Skeletal muscle satellite cell (primary cell): Measurements from ENCODE around the gene GLRX2.
A peak's percentile ranks its signal among the peaks of the same experiment; 100 is the strongest.
"Not testable (repeated sequence)": the region's sequence is repeated elsewhere in the genome, so short reads cannot be mapped to it uniquely, and the experiment has no call there.

ENCODE experiments used
- H3K27me3 ChIP-seq: 2 replicates; pipeline ENCODE4 v1.7.0; 2013; ENCODE audit warnings: low read length; ENCODE audit not compliant: control insufficient read depth, insufficient read depth
- H3K36me3 ChIP-seq: 2 replicates; pipeline ENCODE4 v1.7.0; 2013; ENCODE audit warnings: mild to moderate bottlenecking, control low read depth, low read length; ENCODE audit not compliant: insufficient read depth
- H3K4me1 ChIP-seq: 2 replicates; pipeline ENCODE4 v1.7.0; 2013; ENCODE audit warnings: low read length; ENCODE audit not compliant: control insufficient read depth, insufficient read depth
- H3K4me2 ChIP-seq: 2 replicates; pipeline ENCODE4 v1.7.0; 2013; ENCODE audit warnings: mild to moderate bottlenecking, low read length
- H3K4me3 ChIP-seq: 2 replicates; pipeline ENCODE4 v1.7.0; 2013; ENCODE audit warnings: low read length
- H3K9ac ChIP-seq: 2 replicates; pipeline ENCODE4 v1.7.0; 2013; ENCODE audit warnings: mild to moderate bottlenecking, low read depth, low read length, moderate library complexity
- H3K9me3 ChIP-seq: replicated peaks from 2 replicates; pipeline ENCODE4 v1.7.0; 2013; ENCODE audit warnings: mild to moderate bottlenecking, control low read depth, low read length

The GLRX2 gene

GRCh38 chr1:193121616-193122593 is 16.7 kb upstream of the GLRX2 start, which contains the start of gene CDC73:
TSS of gene CDC73 (plus strand) at chr1:193122031. CDS start at chr1:193122201, 170 bp downstream.
- Histone ChIP-seq H3K4me3 (peak within 1 kb of the TSS; percentile 95), H3K4me2 (peak within 1 kb of the TSS; percentile 83), H3K4me1 (peaks cover 22% of the 10 kb centered on the region), H3K9ac (peak within 1 kb of the TSS; percentile 96), H3K9me3 (no peaks in the 10 kb centered on the region), H3K27me3 (no peaks in the 10 kb centered on the region), H3K36me3 (peaks cover 10% of the 10 kb centered on the region)

DNA sequence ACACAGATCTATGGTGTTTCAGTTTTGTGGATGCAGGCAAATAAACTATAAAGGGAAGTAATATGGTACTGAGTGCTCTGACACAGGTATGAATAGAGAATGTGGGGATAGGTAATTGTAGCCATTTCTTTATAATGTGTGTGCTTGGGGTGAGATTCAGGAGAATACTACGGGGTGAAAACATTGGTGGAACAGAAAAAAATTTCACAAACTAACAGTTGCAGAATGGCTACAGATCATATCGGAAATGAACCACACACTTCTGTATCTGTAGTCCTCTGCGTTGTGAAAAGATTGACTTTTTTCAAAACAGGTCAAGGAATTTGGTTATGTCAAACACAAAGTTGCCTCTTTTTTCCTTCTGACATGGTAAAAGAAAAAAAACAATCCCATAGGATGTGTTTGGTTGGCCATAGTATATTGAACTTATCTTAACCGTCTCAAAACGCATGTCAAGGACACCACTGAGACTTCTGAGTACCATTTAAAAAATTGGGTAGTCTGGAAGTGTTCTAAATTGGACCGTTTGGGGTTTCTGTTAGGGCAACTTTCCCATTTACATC is 15.5 kb upstream of the GLRX2 start:
- Histone ChIP-seq H3K9me3 (no peaks in the 10 kb centered on the region), H3K4me3 (peak overlapping the region; percentile 95), H3K36me3 (peaks cover 3% of the 10 kb centered on the region), H3K4me2 (peak overlapping the region; percentile 83), H3K27me3 (no peaks in the 10 kb centered on the region), H3K9ac (no peak overlapping the region), H3K4me1 (peaks cover 28% of the 10 kb centered on the region)

DNA sequence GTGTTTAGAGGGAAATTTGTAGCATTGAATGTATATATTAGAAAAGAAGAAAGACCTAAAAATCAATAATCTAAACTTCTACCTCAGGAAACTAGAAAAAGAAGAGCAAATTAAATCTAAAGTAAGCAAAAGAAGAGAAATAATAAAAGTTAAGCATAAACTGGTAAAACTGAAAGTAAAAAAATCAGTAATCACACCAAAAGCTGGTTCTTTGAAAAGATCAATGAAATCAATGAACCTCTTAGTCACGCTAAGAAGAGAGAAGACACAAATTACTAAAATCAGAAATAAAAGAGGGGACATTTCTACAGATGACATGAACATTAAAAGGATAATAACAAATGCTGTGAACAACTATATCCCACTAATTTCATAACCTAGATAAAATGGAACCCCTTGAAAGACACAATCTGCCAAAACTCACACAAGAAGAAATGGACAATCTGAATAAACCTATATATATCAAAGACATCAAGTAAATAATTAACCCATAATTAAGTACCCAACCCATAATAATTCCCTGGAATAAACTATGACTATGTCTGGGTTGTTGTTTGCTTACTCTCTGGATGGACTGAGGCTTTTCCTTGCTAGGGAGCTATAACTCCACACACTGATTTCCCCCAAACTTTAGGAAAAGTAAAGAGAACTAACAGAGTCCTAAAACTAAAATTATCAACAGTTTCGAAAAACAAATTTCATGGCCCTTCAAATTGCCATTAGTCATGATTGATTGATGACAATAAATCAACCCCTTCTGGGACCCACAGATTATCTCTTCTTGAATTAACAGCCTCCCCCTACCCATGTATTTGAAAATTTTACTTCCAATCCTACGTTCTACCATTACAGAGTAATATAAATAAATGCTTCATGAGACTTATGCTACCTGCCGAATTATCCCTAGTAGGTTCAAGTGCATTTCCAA is 13.9 kb upstream of the GLRX2 start:
- no peak overlapping the region for H3K4me2 ChIP-seq
- no peaks in the 10 kb centered on the region for H3K36me3 ChIP-seq
- no peak overlapping the region for H3K9ac ChIP-seq
- no peak overlapping the region for H3K4me3 ChIP-seq
- peaks cover 23% of the 10 kb centered on the region for H3K4me1 ChIP-seq
- H3K27me3 ChIP-seq = no peaks in the 10 kb centered on the region
- H3K9me3 ChIP-seq = no peaks in the 10 kb centered on the region

GRCh38 chr1:193118194-193118593 is 13.0 kb upstream of the GLRX2 start:
- Histone ChIP-seq H3K4me2 (no peak overlapping the region), H3K4me3 (no peak overlapping the region), H3K4me1 (peaks cover 20% of the 10 kb centered on the region), H3K36me3 (no peaks in the 10 kb centered on the region), H3K9ac (no peak overlapping the region), H3K9me3 (no peaks in the 10 kb centered on the region), H3K27me3 (no peaks in the 10 kb centered on the region)

DNA sequence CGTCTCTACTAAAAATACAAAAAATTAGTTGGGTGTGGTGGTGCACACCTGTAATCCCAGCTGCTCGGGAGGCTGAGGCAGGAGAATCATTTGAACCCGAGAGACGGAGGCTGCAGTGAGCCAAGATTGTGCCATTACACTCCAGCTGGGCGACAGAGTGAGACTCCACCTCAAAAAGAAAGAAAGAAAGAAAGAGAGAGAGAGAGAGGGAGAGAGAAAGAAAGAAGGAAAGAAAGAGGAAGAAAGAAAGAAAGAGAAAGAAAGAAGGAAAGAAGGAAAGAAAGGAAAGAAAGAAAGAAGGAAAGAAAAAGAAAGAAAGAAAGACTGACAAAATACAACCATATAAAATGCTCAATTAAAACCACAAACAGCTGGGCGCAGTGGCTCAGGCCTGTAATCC is 12.0 kb upstream of the GLRX2 start:
- not testable (repeated sequence) for H3K9ac ChIP-seq, H3K9me3 ChIP-seq, H3K4me2 ChIP-seq, H3K4me3 ChIP-seq, H3K27me3 ChIP-seq, H3K36me3 ChIP-seq
- H3K4me1 ChIP-seq = peaks cover 23% of the 10 kb centered on the region

GRCh38 chr1:193115629-193116227 is 10.5 kb upstream of the GLRX2 start:
- no peaks in the 10 kb centered on the region for H3K27me3 ChIP-seq
- no peak overlapping the region for H3K4me3 ChIP-seq
- no peaks in the 10 kb centered on the region for H3K36me3 ChIP-seq
- H3K4me1 ChIP-seq = peaks cover 32% of the 10 kb centered on the region
- no peak overlapping the region for H3K9ac ChIP-seq
- H3K4me2 ChIP-seq = peak overlapping the region; percentile 43
- H3K9me3 ChIP-seq = no peaks in the 10 kb centered on the region

DNA sequence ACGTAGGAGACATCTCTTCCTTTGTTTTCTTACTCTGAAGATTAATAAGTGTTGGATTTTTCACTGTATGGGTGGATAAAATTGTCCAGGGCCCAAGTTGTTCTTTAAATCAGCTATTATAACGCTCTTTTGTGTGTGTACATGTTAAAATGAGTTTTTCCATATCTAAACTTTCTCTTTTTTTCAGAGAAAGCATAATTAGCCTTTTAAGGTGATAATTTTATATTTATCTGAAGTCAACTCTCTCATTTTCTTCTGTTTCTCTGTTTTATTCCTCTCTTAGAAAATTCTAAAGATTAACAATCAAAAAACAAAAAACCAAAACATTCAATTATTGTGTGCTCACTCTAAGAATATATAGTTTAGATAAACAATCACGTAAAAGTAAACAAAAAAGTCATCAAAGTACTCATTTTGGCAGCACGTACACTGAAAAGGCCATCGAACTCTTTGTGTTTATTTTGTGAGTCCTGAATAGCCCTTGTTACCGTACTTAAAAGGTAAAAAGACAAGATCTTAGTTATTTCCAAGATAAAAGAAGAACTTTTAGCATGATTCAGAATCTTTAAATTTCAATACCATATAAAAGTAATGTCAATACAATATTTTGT is 9.4 kb upstream of the GLRX2 start:
- Histone ChIP-seq H3K4me2 (no peak overlapping the region), H3K9ac (no peak overlapping the region), H3K4me1 (peaks cover 39% of the 10 kb centered on the region), H3K27me3 (no peaks in the 10 kb centered on the region), H3K36me3 (no peaks in the 10 kb centered on the region), H3K9me3 (no peaks in the 10 kb centered on the region), H3K4me3 (no peak overlapping the region)

- Histone ChIP-seq H3K9ac (no peak overlapping the region), H3K4me2 (no peak overlapping the region), H3K4me3 (no peak overlapping the region)
These were observed 8.7 kb upstream of the GLRX2 start for GRCh38 chr1:193113992-193114332.

GRCh38 chr1:193113258-193113991 is 8.2 kb upstream of the GLRX2 start:
- Histone ChIP-seq H3K9ac (no peak overlapping the region), H3K4me3 (no peak overlapping the region), H3K36me3 (no peaks in the 10 kb centered on the region), H3K4me2 (no peak overlapping the region), H3K4me1 (peaks cover 39% of the 10 kb centered on the region), H3K9me3 (no peaks in the 10 kb centered on the region), H3K27me3 (no peaks in the 10 kb centered on the region)

More at GRCh38 chr1:193113992-193114332, 8.7 kb upstream of the GLRX2 start:
- no peaks in the 10 kb centered on the region for H3K36me3 ChIP-seq
- H3K27me3 ChIP-seq = no peaks in the 10 kb centered on the region
- no peaks in the 10 kb centered on the region for H3K9me3 ChIP-seq
- peaks cover 39% of the 10 kb centered on the region for H3K4me1 ChIP-seq

DNA sequence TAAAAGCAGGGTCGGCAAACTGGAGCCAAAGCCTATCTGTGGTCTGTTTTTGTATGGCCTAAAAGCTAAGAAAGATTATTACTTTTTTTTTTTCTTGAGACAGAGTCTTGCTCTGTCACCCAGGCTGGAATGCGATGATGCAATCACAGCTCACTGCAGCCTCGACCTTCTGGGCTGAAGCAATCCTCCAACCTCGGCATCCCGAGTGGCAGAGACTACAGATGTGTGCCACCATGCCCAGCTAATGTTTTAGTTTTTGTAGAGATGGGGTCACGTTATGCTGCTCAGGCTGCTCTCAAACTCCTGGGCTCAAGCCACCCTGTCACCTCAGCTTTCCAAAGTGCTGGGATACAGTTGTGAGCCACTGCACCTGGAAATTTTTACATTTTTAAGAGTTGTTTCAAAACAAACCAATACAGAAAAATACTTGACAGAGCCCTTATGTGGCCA is 6.5 kb upstream of the GLRX2 start:
- no peaks in the 10 kb centered on the region for H3K36me3 ChIP-seq
- peak overlapping the region; percentile 61 for H3K9ac ChIP-seq
- H3K4me2 ChIP-seq = peak overlapping the region; percentile 61
- peak overlapping the region; percentile 36 for H3K4me3 ChIP-seq
- H3K4me1 ChIP-seq = peaks cover 39% of the 10 kb centered on the region
- no peaks in the 10 kb centered on the region for H3K27me3 ChIP-seq
- H3K9me3 ChIP-seq = no peaks in the 10 kb centered on the region
